Smooth muscle cell (in vitro differentiated cells): Measurements from ENCODE around the gene ZNF408. TPM values are rescaled to one million over a fixed set of nuclear protein-coding genes. Genes with fewer than 3 reads are reported as not detected.
"Not testable (repeated sequence)": the region's sequence is repeated elsewhere in the genome, so short reads cannot be mapped to it uniquely, and the experiment has no call there.

ENCODE experiments used
- DNase-seq: peaks from one replicate; lab custom pipeline; 2025; ENCODE audit not compliant: unreplicated experiment; lab: John Stamatoyannopoulos, UW
- H2AFZ ChIP-seq: fragments of 200-600 bp; sonication (generic); 2 replicates; pipeline ENCODE4 v1.6.0; 2016; ENCODE audit warnings: antibody characterized with exemption, low read depth, mild to moderate bottlenecking
- H3F3A ChIP-seq: fragments of 200-600 bp; sonication (generic); 2 replicates; pipeline ENCODE4 v1.6.0; 2017; ENCODE audit warnings: antibody characterized with exemption, low read depth
- H3K27ac ChIP-seq: fragments of 200-600 bp; sonication (generic); 2 replicates; pipeline ENCODE4 v1.5.1; 2016; ENCODE audit warnings: low read depth, mild to moderate bottlenecking
- H3K27me3 ChIP-seq: fragments of 200-600 bp; sonication (generic); 2 replicates; pipeline ENCODE4 v1.6.1; 2016; ENCODE audit warnings: low read depth, mild to moderate bottlenecking
- H3K36me3 ChIP-seq: fragments of 200-600 bp; sonication (generic); 2 replicates; pipeline ENCODE4 v1.5.1; 2016; ENCODE audit warnings: low read depth
- H3K4me1 ChIP-seq: fragments of 200-600 bp; sonication (generic); 2 replicates; pipeline ENCODE4 v1.5.1; 2016; ENCODE audit warnings: low read depth
- H3K4me2 ChIP-seq: fragments of 200-600 bp; sonication (generic); 2 replicates; pipeline ENCODE4 v1.6.0; 2016; ENCODE audit warnings: mild to moderate bottlenecking
- H3K4me3 ChIP-seq: fragments of 200-600 bp; sonication (generic); 2 replicates; pipeline ENCODE4 v1.5.1; 2016; ENCODE audit warnings: mild to moderate bottlenecking
- H3K79me2 ChIP-seq: fragments of 200-600 bp; sonication (generic); 2 replicates; pipeline ENCODE4 v1.6.0; 2016; ENCODE audit warnings: low read depth, mild to moderate bottlenecking
- H3K9ac ChIP-seq: fragments of 200-600 bp; sonication (generic); 2 replicates; pipeline ENCODE4 v1.6.0; 2016; ENCODE audit warnings: low read depth
- H3K9me3 ChIP-seq: fragments of 200-600 bp; sonication (generic); replicated peaks from 2 replicates; pipeline ENCODE4 v1.5.1; 2016; ENCODE audit warnings: low read depth
- H4K20me1 ChIP-seq: fragments of 200-600 bp; sonication (generic); 2 replicates; pipeline ENCODE4 v1.6.0; 2016; ENCODE audit warnings: low read depth
- WGBS: methylation state at CpG from one replicate; pipeline ENCODE4 v1.1.7; 2016; ENCODE audit warnings: low lambda C conversion rate; 5-methylcytosine and 5-hydroxymethylcytosine counted together
- polyA plus RNA-seq: library from polyadenylated mRNA; unstranded; fragments of >200 nt; fragmentation: Nextera tagmentation; extraction: Ambion mirVana; gene quantifications from 2 replicates; pipeline ENCODE4 v1.2.1, GENCODE V29; 2016
- total RNA-seq: library from RNA; depleted of rRNA; stranded (reverse); fragments of >200 nt; gene quantifications from 2 replicates; pipeline ENCODE4 v1.2.3, GENCODE V29; 2014
- TF ChIP-seq, protein P1 (sequence below): fragments of 200-600 bp; sonication (generic); IDR thresholded peaks from 2 replicates; pipeline ENCODE4 v1.5.1; 2017; ENCODE audit warnings: borderline replicate concordance, mild to moderate bottlenecking, antibody characterized with exemption; ENCODE audit not compliant: insufficient read depth, poor library complexity, severe bottlenecking

The ZNF408 gene
- total and polyA plus RNA-seq, 2 experiments from 2014 or later: 6.2 to 15.8 TPM

DNA sequence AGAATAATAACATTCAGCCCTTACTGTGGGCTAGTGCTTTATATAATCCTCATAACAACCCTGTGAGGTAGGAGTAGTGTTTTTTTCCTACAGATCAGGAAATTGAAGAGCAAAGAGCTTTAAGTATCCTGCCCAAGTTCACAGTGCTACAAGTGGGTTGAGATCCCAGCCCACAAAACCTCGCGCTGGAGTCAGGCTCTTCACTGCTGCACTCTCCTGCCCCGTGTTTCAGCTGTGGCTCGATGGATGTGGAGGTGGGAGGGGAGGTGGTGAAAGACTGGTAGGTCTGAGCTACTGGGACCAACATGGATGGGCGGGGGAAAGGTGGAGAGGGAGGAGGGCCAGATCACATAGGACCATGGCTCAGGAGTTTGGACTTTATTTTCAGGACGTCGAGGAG, 6.1 kb downstream of the ZNF408 start:
- TF ChIP-seq, protein P1, sequence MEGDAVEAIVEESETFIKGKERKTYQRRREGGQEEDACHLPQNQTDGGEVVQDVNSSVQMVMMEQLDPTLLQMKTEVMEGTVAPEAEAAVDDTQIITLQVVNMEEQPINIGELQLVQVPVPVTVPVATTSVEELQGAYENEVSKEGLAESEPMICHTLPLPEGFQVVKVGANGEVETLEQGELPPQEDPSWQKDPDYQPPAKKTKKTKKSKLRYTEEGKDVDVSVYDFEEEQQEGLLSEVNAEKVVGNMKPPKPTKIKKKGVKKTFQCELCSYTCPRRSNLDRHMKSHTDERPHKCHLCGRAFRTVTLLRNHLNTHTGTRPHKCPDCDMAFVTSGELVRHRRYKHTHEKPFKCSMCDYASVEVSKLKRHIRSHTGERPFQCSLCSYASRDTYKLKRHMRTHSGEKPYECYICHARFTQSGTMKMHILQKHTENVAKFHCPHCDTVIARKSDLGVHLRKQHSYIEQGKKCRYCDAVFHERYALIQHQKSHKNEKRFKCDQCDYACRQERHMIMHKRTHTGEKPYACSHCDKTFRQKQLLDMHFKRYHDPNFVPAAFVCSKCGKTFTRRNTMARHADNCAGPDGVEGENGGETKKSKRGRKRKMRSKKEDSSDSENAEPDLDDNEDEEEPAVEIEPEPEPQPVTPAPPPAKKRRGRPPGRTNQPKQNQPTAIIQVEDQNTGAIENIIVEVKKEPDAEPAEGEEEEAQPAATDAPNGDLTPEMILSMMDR: no peak
- no peaks in the 10 kb centered on the region for H3K4me1 ChIP-seq

DNA sequence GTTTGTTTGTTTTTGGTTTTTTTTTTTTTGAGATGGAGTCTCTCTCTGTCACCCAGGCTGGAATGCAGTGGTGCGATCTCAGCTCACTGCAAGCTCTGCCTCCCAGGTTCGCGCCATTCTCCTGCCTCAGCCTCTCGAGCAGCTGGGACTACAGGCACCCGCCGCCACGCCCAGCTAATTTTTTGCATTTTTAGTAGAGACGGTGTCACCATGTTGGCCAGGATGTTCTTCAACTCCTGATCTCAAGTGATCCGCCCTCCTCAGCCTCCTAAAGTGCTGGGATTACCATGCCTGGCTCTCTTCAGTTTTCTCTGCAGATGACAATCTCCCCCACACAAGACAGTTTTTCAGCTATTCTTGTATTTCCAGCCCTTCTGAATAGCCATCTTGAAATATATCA, 8.5 kb downstream of the ZNF408 start:
- H3K27ac ChIP-seq, H3K27me3 ChIP-seq, H3K4me2 ChIP-seq, H2AFZ ChIP-seq, H3F3A ChIP-seq, H3K4me1 ChIP-seq, H3K4me3 ChIP-seq, H4K20me1 ChIP-seq, H3K9ac ChIP-seq, H3K36me3 ChIP-seq, H3K9me3 ChIP-seq, DNase-seq, H3K79me2 ChIP-seq: not testable (repeated sequence)
- 86% methylated on average over 9 of the region's 9 CpGs for WGBS

More for the DNA sequence above, 6.1 kb downstream of the ZNF408 start:
- Histone ChIP-seq H3K79me2 (peaks cover 11% of the 10 kb centered on the region), H3K4me2 (no peak overlapping the region), H3K27me3 (no peaks in the 10 kb centered on the region), H3K36me3 (peaks cover 6% of the 10 kb centered on the region), H3F3A (no peaks in the 10 kb centered on the region), H2AFZ (no peak overlapping the region), H3K27ac (no peak overlapping the region), H4K20me1 (no peaks in the 10 kb centered on the region), H3K9ac (no peak overlapping the region), H3K9me3 (no peaks in the 10 kb centered on the region), H3K4me3 (no peak overlapping the region)
- no peak for DNase-seq
- 96% methylated on average over 7 of the region's 7 CpGs for WGBS

DNA sequence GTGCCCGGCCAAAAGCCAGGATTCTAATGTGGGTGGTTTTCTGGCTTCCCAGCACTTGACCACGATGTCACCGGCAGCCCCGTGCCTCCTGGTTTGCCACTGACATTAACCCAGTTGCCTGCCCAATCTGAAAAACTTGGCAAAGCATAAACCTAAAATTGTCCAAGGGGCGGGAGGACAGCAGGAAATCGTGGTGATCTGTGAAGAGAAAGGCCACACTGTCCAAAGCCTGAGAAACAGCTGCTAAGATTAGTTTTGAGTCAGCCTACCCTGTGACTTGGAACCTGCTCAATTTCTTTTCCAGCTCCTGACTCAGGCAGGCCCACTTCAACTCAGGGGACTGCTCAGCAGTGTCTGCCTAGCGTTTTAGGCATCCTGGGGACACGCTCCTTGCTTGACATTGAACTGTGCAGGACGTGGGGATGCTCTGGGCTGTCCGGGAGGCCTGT, 10.0 kb downstream of the ZNF408 start:
- DNase-seq: no peak
- H3K27ac ChIP-seq: peak overlapping the region; percentile 63
- no peak overlapping the region for H3K4me2 ChIP-seq

DNA sequence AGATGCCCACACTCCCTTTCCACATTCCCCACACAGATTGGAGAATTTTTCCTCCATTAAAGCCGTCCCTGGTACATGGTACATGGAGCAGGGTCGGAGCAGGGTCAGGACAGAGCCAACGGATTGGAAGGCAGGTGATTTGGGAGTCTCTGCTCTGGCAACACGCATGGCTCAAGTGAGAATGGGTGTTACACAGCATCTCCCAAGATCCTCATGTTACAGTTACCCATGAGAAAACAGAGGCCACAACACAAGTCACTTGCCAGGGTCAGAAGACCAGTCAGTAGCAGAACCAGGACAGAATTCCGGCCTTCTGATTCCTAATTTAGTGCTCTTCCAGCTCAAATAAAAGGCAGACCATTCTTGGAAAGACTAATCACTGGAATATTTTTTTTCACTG, 10.5 kb downstream of the ZNF408 start:
- H3K79me2 ChIP-seq: no peaks in the 10 kb centered on the region
- H3K9ac ChIP-seq: peak overlapping the region; percentile 17
- no peaks in the 10 kb centered on the region for H3K36me3 ChIP-seq
- peaks cover 5% of the 10 kb centered on the region for H3F3A ChIP-seq
- no peaks in the 10 kb centered on the region for H3K9me3 ChIP-seq
- no peak overlapping the region for H3K4me3 ChIP-seq
- no peaks in the 10 kb centered on the region for H3K27me3 ChIP-seq
- peak overlapping the region; percentile 63 for H3K27ac ChIP-seq
- no peak overlapping the region for H2AFZ ChIP-seq
- no peak for DNase-seq
- no peaks in the 10 kb centered on the region for H4K20me1 ChIP-seq
- 93% methylated on average over 5 of the region's 5 CpGs for WGBS
- H3K4me1 ChIP-seq: peaks cover 4% of the 10 kb centered on the region
- TF ChIP-seq, protein P1: no peak
- H3K4me2 ChIP-seq: no peak overlapping the region

More for the DNA sequence above, 10.0 kb downstream of the ZNF408 start:
- Histone ChIP-seq H3F3A (peaks cover 5% of the 10 kb centered on the region), H3K27me3 (no peaks in the 10 kb centered on the region), H3K9me3 (no peaks in the 10 kb centered on the region), H3K79me2 (no peaks in the 10 kb centered on the region), H3K36me3 (no peaks in the 10 kb centered on the region), H3K4me3 (no peak overlapping the region), H3K4me1 (peaks cover 4% of the 10 kb centered on the region), H2AFZ (no peak overlapping the region), H3K9ac (peak overlapping the region; percentile 17), H4K20me1 (no peaks in the 10 kb centered on the region)
- 72% methylated on average over 10 of the region's 10 CpGs for WGBS
- TF ChIP-seq, protein P1: no peak
